Dedifferentiated amniotic fluid mesenchymal stem cell (primary cell): ENCODE data around the gene MYO9B.

Source experiments
- DNase-seq: peaks from one replicate; pipeline ENCODE4 v3.0.0-alpha.2; 2016; ENCODE audit errors: extremely low spot score

MYO9B gene

DNA sequence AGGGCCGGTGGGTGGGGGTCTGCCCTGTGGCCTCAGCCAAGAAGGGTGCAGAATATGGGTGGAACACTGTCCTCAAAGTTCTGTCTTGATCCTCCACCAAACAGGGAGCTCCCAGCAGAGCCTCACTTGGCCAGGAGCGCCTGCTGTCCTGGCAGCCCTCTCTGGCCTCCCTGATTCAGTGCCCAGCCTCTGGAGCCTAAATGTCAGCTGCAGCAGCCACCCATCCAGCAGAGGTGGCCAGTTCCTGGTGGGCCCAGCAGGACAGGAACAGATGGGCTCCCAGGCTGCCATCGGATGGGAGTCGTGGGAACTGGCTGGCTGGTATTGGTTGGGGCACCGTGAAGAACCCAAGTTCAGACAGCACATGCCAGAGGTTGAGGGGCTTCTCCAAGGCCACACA lies 137.8 kb downstream of the MYO9B start:
- DNase-seq, result no peak

DNA sequence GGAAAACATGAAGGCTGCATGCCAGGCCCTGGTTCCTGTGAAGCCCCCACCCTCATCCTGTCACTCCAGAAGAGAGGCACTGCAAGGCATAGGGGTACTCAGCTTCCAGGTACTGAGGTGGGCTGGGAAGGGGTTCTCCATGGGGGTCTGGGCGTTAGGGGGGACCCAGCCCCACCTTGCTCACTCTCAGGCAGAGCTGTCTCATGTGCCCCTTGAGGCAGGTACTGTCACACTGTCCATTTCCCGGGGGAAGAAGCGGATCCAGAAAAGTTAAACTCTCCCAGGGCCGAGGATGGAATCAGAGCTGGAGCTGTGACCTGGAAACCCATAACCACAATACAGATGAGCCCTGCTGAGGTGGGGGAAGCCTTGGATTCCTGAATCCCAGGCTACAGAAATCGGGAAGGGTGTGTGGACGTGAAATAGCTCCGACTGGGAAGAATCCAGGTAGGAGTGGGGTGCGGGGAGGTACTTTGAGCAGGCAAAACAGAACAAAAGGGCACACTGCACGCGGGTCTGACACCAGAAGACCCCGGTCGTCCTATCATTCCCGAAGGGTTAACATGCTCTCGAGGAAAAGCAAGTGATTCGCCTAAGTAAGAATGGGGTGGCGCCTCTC lies 139.0 kb downstream of the MYO9B start:
- no peak for DNase-seq

DNA sequence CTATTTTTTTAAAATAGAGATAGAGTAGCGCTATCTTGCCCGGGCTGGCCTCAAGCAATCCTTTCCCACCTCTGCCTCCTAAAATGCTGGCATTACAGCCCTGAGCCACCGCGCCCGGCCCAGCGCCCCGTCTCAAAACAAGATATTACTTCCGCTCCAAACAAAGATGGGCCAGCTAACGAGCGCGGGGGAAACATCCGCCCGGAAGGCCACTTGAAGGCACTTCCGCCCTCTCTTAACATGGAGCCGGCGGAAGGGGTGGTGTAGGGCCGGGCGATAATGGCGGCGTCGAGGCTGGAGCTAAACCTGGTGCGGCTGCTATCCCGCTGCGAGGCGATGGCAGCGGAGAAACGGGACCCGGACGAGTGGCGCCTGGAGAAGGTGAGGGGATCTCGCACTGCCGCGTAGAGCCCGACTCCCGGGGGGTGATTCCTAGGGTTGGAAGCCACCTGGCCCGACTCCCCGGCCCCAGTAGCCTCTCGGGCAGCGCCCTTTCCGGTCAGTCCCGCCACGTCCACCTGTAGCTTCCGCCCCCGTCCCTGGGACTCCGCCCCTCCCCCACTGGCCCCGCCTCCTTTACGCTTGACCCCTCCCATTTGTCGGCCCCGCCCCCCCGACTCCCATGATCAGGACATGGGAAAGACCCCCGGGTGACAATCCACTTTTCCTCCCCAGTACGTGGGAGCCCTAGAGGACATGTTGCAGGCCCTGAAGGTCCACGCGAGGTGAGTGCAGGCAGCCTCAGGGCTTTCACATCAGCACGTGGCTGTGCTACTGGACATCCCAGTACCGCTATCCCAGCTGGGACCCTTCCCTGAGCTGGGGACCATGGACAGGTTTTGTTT lies 139.8 kb downstream of the MYO9B start, which contains the start of gene USE1:
Gene USE1 (plus strand): TSS at position 231 of the 845 bp plus-strand sequence. CDS start 49 bp downstream, at position 280.
- peak; percentile 86 for DNase-seq

DNA sequence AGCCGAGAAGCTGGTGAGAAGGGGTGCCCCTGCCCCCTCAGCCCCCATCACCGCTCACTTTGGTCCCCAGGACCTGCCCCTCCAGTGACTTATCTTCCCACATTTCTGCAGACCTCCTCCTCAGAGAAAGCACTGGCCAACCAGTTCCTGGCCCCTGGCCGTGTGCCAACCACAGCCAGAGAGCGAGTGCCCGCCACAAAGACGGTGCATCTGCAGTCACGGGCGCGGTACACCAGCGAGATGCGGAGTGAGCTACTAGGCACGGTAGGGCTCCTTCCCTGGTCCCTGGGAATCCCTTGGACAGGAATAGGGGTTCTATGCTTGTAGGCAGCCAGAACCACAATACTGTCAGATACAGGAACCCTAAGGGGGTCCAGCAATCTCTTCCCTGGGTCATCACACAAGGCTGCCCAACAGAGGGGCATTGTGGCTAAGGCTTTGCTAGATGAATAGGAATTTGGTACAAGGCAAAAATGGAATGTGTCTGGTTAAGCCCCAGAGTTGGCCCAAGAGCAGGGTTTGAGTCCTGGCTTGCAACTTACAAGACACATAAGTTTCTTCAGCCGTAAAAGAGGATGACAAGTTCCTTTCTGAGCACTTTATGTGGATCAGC lies 140.6 kb downstream of the MYO9B start:
- DNase-seq, result no peak

DNA sequence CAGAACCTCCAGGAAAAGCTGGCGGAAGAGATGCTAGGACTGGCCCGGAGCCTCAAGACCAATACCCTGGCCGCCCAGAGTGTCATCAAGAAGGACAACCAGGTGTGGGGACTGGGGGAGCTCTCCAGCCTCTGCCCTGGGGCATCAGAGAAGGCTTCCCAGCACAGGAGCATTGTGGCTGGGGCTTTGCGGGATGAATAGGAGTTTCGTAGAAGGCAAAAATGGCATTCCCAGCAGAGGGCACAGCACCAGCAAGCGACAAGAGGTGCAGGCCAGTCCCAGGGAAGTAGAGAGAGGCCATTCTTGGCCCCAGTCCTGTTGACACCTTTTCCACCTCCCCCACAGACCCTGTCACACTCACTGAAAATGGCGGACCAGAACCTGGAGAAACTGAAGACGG lies 143.7 kb downstream of the MYO9B start:
- DNase-seq, result no peak

DNA sequence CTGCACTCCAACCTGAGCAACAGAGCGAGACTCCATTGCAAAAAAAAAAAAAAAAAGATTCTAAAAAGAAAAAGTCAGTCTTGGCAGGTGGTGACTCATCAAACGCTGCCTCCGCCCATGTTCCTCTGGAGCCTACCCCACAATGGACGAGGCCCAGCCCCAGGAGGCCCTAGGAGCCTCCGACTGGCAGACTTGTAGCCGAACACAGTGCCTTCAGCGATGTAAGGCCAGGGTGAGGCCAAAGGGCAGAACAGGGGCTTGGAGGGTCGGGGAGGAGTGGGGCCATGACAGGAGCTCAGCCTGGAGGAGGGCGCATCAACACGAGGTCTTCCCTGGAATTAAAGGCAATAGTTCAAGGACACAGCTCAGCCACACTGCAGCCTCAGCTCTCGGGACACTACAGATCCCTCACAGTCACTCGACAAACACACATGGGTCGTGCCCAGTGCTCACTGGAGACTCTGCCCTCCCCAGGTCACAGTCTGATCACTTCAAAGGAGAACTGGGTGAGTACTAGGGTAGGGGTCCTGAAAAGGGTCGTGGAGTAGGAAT lies 144.7 kb downstream of the MYO9B start:
- DNase-seq, result peak; percentile 36

DNA sequence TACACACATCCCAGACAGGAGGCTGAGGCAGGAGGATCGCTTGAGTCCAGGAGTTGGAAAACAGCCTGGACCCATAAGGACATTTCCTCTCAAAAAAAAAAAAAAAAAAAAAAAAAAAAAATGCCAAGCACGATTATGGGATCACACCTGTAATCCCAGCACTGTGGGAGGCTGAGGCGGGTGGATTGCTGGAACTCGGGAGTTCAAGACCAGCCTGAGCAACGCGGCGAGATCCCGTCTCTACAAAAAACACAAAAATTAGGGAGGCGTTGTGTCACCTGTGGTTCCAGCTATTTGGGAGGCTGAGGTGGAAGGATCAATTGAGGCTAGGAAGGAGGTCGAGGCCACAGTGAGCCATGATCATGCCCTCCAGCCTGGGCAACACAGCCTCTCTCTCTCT lies 149.5 kb downstream of the MYO9B start:
- DNase-seq, result no peak

DNA sequence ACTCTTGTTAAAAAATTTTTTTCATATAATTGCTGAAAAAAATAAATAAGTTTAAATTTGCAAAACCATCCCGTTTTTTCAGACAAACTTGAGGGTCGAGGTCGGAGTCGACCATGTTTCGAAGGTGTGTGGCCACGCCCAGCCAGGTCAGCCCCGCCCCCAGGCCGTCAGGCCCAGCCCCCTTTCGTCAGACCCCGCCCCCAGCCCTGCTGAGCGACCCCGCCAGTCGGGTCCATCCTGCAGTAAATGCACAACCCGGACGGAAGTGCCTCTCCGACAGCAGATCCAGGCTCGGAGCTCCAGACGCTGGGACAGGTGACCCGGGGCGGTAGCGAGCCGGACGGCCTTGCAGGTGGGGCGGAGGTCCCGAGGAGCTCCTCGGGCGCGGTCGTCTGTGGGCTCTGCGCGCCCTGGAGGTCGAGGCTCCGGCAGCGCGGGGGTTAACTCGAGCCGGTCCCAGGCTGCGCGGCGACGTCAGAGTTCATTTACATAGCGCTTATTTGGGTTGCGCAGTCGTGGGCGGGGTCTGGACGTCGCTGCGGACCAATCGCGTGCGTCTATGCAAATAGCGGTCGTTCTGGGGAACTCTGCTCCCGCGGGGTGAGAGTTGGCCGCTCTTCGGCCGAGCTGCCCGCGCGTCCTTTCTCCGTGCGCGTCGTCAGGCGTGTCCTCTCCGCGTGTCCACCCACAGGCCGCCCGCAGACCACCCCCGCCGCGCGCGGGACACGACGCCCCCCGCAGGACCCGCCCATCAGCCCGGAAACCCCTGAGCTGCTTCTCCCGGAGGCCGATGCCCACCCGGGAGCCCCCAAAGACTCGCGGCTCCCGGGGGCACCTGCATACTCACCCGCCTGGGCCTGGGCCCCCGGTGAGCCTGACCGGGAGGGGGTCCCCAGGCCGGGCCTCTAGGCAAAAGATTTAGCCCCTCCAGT lies 150.7 kb downstream of the MYO9B start, which contains the start of gene OCEL1:
Gene OCEL1 (plus strand): TSS at position 225 of the 932 bp plus-strand sequence. CDS start 22 bp downstream, at position 247.
- DNase-seq, result peak; percentile 97

DNA sequence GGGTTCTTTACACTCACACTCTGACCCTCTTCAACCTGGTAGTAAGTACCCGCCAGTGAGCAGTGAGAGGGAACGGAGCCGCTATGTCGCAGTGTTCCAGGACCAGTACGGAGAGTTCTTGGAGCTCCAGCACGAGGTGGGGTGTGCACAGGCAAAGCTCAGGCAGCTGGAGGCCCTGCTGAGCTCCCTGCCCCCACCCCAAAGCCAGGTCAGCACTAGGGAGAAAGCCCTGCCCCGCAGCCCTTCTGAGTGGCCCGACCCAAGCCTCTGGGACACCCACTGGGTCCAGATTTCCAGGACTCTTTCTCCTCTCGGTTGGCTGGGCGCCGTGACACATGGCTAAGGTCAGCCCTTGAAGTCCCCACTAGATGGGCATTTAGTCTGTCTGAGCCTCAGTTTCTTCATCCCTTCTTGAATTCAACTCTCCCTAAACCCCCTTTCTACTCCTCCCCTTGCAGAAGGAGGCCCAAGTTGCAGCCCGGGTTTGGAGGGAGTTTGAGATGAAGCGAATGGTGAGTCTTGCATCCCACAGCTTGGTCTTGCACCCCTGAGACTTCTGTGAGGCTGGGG lies 152.3 kb downstream of the MYO9B start:
- DNase-seq, result no peak

DNA sequence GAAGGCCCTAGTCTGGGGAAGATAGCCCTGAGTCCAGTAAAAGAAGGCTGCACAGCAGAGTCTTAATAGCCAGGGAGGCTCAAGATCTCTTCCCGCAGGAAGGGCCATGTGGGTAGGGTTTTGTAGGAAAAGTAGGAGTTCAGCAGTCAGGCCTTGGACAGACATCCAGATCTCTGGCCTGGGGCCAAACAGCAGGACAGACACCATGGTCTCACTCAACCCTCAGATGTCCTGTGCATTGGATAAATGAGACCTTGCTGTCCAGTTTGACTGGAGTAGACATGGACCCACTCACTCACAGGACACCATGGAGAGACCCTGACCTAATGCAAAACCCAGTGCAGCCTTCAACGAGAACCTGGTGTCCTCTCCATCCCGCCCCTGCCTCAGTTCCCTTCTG lies 154.3 kb downstream of the MYO9B start:
- DNase-seq, result no peak

DNA sequence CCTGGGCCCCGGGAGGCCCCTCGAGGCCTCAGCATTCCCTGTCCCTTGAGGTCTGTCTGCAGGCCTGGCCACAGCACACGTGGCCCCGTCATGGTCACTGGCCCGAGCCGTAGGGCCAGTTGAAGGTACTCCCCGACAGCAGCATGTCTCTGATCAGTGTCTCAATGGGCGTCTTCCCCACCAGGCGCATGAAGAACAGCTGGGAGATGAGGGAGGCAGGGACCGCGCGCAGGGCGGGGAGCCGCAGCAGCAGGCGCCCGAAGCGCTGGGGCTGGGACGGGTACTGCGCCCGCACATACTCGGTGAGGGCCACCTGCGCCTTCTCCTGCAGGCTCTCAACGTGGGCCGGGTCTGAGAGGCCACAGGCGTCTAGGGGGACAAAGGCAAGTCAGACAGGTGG lies 156.7 kb downstream of the MYO9B start:
- DNase-seq, result no peak

DNA sequence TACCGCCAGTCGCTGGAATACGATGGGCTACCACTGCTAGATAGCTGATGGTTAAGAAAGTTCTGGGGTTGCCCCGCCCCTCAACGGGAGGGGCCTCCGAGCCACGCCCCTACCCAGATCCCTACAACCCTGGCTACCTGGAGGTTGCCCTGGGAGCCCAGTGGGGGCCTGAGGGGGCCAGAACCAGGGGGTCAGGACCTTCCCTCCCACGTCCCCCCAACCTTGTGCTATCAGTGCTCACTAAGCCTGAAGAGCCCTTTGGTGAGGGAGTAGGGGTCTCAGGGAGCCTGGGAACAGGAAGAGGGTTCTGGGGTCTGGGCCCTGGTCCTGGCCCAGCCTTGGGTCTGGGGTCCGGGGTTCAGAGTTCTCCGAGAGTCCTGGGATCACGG lies 159.3 kb downstream of the MYO9B start:
- no peak for DNase-seq

DNA sequence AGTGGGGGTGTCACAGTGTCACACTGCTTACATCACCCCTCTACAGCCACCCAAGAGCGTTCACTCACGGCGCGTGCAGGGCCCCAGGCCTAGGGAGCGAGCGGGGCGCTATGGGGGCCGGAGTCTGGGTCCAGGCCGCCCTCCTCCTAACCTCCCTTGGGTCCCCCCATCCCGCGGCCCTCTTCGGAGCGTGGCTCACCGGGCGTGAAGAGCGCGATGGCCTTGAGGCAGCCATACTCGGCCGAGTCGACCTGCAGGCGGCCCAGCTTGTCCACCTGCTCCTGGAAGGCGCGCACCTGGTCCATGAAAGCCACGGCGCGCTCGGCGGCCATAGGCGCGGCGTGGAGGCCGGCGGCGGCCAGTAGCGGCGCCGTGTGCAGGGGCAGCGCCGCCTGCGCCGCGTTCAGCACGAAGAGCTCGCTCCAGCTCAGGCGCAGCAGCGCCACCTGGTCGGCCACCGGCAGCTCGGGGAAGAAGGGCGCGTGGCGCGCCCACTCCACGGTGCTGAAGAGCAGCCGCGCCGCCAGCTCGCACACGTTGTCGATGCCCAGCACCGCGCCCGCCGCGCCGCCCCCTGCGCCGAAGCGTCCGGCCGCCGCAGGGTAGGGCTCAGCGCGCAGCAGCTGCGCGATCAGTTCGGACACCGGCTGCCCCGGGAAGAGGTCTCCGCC lies 159.9 kb downstream of the MYO9B start:
- peak; percentile 20 for DNase-seq

DNA sequence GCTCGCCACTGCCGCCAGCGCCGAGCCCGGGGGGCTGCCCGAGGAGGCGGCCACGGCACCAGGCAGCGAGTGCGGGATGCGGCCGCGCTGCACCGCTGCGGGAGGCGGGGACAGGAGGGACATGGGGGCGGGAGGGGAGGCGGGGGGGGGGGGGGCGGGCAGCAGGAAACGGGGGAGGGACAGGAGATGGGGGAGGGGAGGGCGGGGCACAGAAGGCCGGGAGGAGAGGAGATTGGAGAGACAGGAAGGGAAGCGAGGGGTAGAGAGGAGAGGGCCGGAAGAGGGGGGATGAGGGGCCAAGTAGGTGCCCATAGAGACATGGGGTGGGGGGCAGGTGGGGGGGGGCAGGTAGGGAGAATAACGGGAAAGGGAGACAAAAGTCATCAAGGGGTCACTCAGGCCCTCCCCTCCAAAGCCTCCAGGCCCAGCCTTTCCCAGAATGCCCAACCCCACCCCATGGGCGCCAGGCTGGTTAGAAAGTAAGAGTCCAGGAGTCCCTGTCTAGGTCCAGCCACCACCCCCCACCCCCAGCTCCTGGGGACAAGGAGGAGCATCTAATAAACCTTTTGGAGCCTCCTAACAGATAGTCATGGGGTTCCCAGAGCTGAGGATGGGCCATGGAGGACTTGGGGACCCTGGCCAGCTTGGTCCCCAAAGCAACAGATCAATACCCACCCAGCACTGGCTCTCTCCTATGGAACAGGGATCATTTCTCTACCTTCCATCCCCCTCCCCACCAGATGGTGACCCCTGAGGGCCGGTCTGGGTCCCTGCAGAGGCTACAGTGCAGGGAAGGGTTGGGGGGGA lies 160.6 kb downstream of the MYO9B start:
- DNase-seq, result no peak

DNA sequence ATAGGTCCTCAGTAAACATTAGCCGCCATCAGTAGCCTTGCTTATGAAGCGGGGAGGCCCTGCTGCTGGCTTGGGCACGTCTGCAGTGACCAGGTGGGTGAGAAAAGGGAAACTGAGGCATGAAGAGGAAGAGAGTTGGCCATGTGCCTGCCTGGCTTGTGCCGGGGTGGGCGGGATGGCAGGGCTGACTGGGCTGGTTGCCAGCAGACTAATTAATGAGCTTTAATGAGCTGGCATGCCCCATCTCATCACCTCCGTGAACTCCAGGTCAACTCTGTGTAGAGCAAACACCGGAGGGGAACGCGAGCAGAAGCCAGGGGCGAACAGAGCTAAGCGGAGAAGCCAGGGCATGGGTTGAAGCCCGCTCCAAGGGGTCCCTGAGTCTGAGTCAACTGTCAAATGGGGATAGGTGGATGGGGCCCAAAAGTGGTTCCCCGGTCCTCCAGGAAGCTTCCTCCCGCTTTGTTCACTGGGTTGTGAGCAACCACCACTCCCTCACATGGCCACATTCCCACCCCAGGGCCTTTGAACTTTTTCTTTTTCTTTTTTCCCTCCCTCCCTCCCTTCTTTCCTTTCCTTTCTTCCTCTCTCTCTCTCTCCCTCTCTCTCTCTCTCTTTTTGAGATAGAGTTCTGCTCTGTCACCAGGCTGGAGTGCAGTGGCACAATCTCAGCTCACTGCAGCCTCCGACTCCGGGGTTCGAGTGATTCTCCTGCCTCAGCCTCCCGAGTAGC lies 161.4 kb downstream of the MYO9B start:
- no peak for DNase-seq

DNA sequence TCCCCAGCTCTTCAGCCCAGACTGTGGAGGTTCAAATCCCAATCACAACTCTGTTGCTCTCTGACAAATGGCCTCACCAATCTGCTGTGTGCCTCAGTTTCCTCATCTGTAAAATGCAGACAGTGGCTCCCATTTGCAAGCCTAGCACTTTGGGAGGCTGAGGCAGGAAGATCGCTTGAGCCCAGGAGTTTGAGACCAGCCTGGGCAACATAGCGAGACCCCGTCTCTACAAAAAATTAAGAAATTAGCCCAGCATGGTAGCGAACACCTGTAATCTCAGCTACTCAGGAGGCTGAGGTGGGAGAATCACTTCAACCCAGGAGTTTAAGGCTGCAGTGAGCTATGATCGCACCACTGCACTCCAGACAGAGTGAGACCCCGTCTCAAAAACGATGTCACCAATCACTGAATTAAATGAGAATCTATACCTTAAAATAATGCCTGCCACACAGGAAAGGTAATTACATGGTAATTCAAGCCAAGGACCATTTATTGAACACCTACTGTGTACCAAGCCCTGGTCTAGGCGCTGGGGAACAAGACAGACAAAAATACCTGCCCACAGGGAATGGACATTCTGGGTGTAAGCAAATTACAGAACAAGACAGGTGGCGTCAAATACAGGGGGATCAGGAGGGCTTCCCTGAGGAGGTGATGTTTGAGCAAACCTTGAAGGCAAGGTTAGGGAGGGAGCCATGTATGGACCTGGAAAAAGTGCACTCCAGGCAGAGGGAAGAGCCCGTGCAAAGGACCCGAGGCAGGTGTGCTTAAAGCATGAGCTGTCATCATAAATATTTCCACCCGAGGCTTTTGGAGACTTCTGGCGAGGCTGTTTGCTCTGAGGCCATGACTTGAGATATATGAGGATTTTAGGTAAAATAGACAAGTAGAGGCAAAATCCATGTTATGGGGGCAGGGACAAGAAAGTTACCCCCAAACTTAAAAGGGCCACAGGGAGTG lies 162.4 kb downstream of the MYO9B start:
- DNase-seq, result no peak

DNA sequence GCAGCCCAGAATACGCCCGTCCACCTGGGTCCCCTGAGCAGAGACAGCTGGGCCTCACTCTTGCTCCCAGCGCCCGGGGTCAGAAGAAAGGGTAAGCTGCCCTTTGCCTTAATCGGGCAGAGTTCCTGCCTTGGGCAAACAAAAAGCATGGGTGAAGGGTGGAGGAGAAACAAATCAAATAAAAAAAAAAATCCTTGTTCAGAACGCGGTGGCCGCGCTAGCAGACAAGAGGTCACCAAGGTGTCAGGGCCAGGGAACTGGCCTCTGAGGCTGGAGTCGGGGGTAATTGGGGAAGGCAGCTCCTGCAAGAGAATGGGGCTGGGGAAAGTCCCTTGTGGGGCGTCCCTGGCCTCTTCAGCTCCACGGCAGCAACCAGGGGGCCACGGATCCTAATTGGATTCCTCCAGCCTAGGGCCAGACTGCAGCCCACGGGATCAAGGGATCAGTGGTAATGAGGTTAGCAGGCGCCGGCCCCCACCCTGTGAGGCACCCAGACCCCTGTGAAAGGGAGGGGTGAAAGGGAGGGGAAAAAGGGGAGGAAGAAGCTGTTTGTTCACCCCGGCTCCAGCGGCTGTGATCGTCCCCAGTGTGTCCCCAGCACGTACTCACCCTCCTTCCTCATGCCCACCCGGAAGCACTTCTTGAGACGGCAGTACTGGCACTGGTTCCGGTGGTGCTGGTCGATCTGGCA lies 164.6 kb downstream of the MYO9B start:
- DNase-seq, result no peak
